Activated effector memory CD4-positive, alpha-beta T cell treated with Interleukin-2 at 50 U/mL for 16 hours (primary cell): ENCODE results near the gene TMEM243.
"Not testable (repeated sequence)": the region's sequence is repeated elsewhere in the genome, so short reads cannot be mapped to it uniquely, and the experiment has no call there.

Experiments used
- DNase-seq: peaks from one replicate; pipeline ENCODE4 v3.0.0-alpha.2; 2020

The TMEM243 gene

GRCh38 chr7:87219545-87220025 is at the start of gene TMEM243:
TMEM243 (minus strand) TSS chr7:87219732; CDS start chr7:87219503, 229 bp downstream.
- peak; percentile 78 for DNase-seq

GRCh38 chr7:87267239-87267900 is 47.8 kb upstream of the TMEM243 start:
- no peak for DNase-seq

- DNase-seq, result no peak
These were observed 44.0 kb upstream of the TMEM243 start for GRCh38 chr7:87263537-87263936.

GRCh38 chr7:87253589-87254087 is 34.1 kb upstream of the TMEM243 start:
- DNase-seq, result no peak

- DNase-seq, result not testable (repeated sequence)
These were observed 26.1 kb upstream of the TMEM243 start for GRCh38 chr7:87245671-87246070.

GRCh38 chr7:87238464-87239051 is 19.0 kb upstream of the TMEM243 start:
- not testable (repeated sequence) for DNase-seq

- DNase-seq, result no peak
These were observed 15.4 kb upstream of the TMEM243 start for GRCh38 chr7:87234949-87235348.

- DNase-seq, result no peak
These were observed 12.2 kb upstream of the TMEM243 start for GRCh38 chr7:87231711-87232110.

- no peak for DNase-seq
These were observed 11.7 kb upstream of the TMEM243 start for GRCh38 chr7:87231258-87231657.

GRCh38 chr7:87226495-87226894 is 7.0 kb upstream of the TMEM243 start:
- DNase-seq, result no peak

GRCh38 chr7:87225696-87226095 is 6.2 kb upstream of the TMEM243 start:
- no peak for DNase-seq

GRCh38 chr7:87223666-87224065 is 4.1 kb upstream of the TMEM243 start:
- no peak for DNase-seq

GRCh38 chr7:87220734-87221215 is 1.2 kb upstream of the TMEM243 start:
- DNase-seq, result no peak

- DNase-seq, result peak; percentile 76
These were observed 648 bp upstream of the TMEM243 start for GRCh38 chr7:87220026-87220733.

- DNase-seq, result no peak
These were observed 562 bp downstream of the TMEM243 start for GRCh38 chr7:87218796-87219544.

- DNase-seq, result no peak
These were observed 1.4 kb downstream of the TMEM243 start for GRCh38 chr7:87217983-87218653.

- DNase-seq, result no peak
These were observed 2.6 kb downstream of the TMEM243 start for GRCh38 chr7:87216701-87217508.

- no peak for DNase-seq
These were observed 4.5 kb downstream of the TMEM243 start for GRCh38 chr7:87215046-87215445.

- no peak for DNase-seq
These were observed 5.7 kb downstream of the TMEM243 start for GRCh38 chr7:87213811-87214210.

- DNase-seq, result no peak
These were observed 6.3 kb downstream of the TMEM243 start for GRCh38 chr7:87213252-87213651.

GRCh38 chr7:87212498-87212897 is 7.0 kb downstream of the TMEM243 start:
- no peak for DNase-seq
